HCT116 (cell line): ENCODE data around the gene FAM168B. TPM values are rescaled to one million over a fixed set of nuclear protein-coding genes. Genes with fewer than 3 reads are reported as not detected.

ENCODE experiments used
- ATAC-seq: fragments of 200-7000 bp; cut with Tn5 transposase; 2 replicates; pipeline ENCODE4 v1.9.1; 2020; ENCODE audit warnings: mild to moderate bottlenecking, moderate library complexity
- BruUV-seq: library from RNA; stranded (reverse); fragments of 400-500 nt; replicated peaks from 2 replicates; lab custom pipeline; 2021; lab: Mats Ljungman, UMichigan
- CTCF ChIA-PET: fragments of 300-600 bp; sonication (Branson Sonifier 250); formaldehyde crosslinking; loops from one replicate; lab custom pipeline; 2021; ENCODE audit warnings: antibody characterized with exemption; lab: Charles Lee
- POLR2A ChIA-PET: fragments of 300-600, 350-600 bp; sonication (Branson Sonifier 250); formaldehyde crosslinking; loops from one replicate; lab custom pipeline; 2021; ENCODE audit warnings: antibody characterized with exemption; lab: Charles Lee
- RAD21 ChIA-PET, 2 experiments: fragments of 300-600 bp; sonication (Branson Sonifier 250); formaldehyde crosslinking; loops; one replicate each; lab custom pipeline; 2023; ENCODE audit warnings: low total read pairs in 2 of 2; ENCODE audit not compliant: uncharacterized antibody in 2 of 2, unreplicated experiment in 2 of 2, low non-redundant PET in 1 of 2; lab: Charles Lee
- DNase-seq: peaks from one replicate; pipeline ENCODE4 v3.0.0-alpha.2; 2010; ENCODE audit warnings: low read depth, low spot score
- H2AFZ ChIP-seq: fragments of 200-600 bp; shearing (Covaris generic), sonication (generic); 2 replicates; pipeline ENCODE4 v1.6.1; 2017; ENCODE audit warnings: low read depth, mixed run types, mixed read lengths, antibody characterized with exemption, low read length; ENCODE audit not compliant: poor library complexity, severe bottlenecking
- H3K27ac ChIP-seq: 2 replicates; pipeline ENCODE4 v1.5.1; 2012; ENCODE audit warnings: low read depth, low read length
- H3K27me3 ChIP-seq: fragments of 200-600 bp; sonication (generic); 2 replicates; pipeline ENCODE4 v1.6.1; 2016; ENCODE audit warnings: mixed run types, low read length, mixed read lengths; ENCODE audit not compliant: insufficient read depth
- H3K36me3 ChIP-seq, 2 experiments: fragments of 200-500 bp in 1 of 2; fragments of 200-600 bp in 1 of 2; sonication (Bioruptor generic) in 1 of 2; sonication (generic) in 1 of 2; 2 replicates each; pipeline versions ENCODE4 v1.5.1 to v1.6.1; 2014 to 2016; ENCODE audit warnings: low read length in 2 of 2, inconsistent platforms in 1 of 2, mixed read lengths in 1 of 2, mixed run types in 1 of 2; ENCODE audit not compliant: insufficient read depth in 2 of 2, control insufficient read depth in 1 of 2
- H3K4me1 ChIP-seq, 2 experiments: fragments of 200-600 bp in 1 of 2; sonication (generic) in 1 of 2; 2 replicates each; pipeline versions ENCODE4 v1.5.1 to v1.6.1; 2012 to 2017; ENCODE audit warnings: low read length in 2 of 2, inconsistent platforms in 1 of 2, mild to moderate bottlenecking in 1 of 2, mixed read lengths in 1 of 2, mixed run types in 1 of 2, moderate library complexity in 1 of 2; ENCODE audit not compliant: insufficient read depth in 2 of 2, control insufficient read depth in 1 of 2
- H3K4me2 ChIP-seq: fragments of 200-600 bp; sonication (generic); 2 replicates; pipeline ENCODE4 v1.6.1; 2017; ENCODE audit warnings: mixed run types, low read length, mixed read lengths
- H3K4me3 ChIP-seq, 2 experiments: fragments of 200-600 bp in 1 of 2; sonication (generic) in 1 of 2; replicated peaks in 1 of 2; 2 replicates each; pipeline ENCODE4 v1.5.1; 2011 to 2016; ENCODE audit warnings: low read length in 2 of 2, control low read depth in 1 of 2, low read depth in 1 of 2, mild to moderate bottlenecking in 1 of 2, mixed read lengths in 1 of 2, mixed run types in 1 of 2
- H3K79me2 ChIP-seq: fragments of 200-600 bp; sonication (generic); 2 replicates; pipeline ENCODE4 v1.6.1; 2017; ENCODE audit warnings: mild to moderate bottlenecking, mixed run types, low read length, moderate library complexity, mixed read lengths; ENCODE audit not compliant: insufficient read depth
- H3K9ac ChIP-seq: fragments of 200-600 bp; sonication (generic); 2 replicates; pipeline ENCODE4 v1.6.1; 2016; ENCODE audit warnings: low read length, mixed read lengths
- H3K9me2 ChIP-seq: fragments of 200-600 bp; sonication (generic), shearing (Covaris generic); 2 replicates; pipeline ENCODE4 v1.6.1; 2017; ENCODE audit warnings: mixed run types, mild to moderate bottlenecking, moderate library complexity; ENCODE audit not compliant: insufficient read depth
- H3K9me3 ChIP-seq, 2 experiments: fragments of 200-500 bp in 1 of 2; fragments of 200-600 bp in 1 of 2; sonication (Bioruptor generic) in 1 of 2; sonication (generic) in 1 of 2; 2 replicates each; pipeline ENCODE4 v1.6.1; 2014 to 2017; ENCODE audit warnings: low read length in 2 of 2, mixed read lengths in 2 of 2, inconsistent platforms in 1 of 2, low read depth in 1 of 2, mild to moderate bottlenecking in 1 of 2, mixed run types in 1 of 2, moderate library complexity in 1 of 2; ENCODE audit not compliant: control insufficient read depth in 1 of 2, insufficient read depth in 1 of 2
- H4K20me1 ChIP-seq: fragments of 200-600 bp; sonication (generic), shearing (Covaris generic); 2 replicates; pipeline ENCODE4 v1.6.1; 2017; ENCODE audit warnings: mixed run types, mild to moderate bottlenecking, moderate library complexity; ENCODE audit not compliant: insufficient read depth
- CEBPB ChIP-seq: IDR thresholded peaks from 2 replicates; pipeline ENCODE4 v1.6.1; 2012; ENCODE audit warnings: low read depth
- ELF1 ChIP-seq: IDR thresholded peaks from 2 replicates; pipeline ENCODE4 v1.6.1; 2012; ENCODE audit warnings: low read depth, borderline replicate concordance
- EZH2 ChIP-seq: fragments of 200-600 bp; sonication (generic); IDR thresholded peaks from 2 replicates; pipeline ENCODE4 v1.6.1; 2017; ENCODE audit warnings: antibody characterized with exemption, mixed run types
- EZH2phosphoT487 ChIP-seq: fragments of 200-600 bp; IDR thresholded peaks from 2 replicates; pipeline ENCODE4 v1.6.1; 2018; ENCODE audit warnings: antibody characterized with exemption, borderline replicate concordance
- POLR2A ChIP-seq: IDR thresholded peaks from 2 replicates; pipeline ENCODE4 v1.7.0; 2011; ENCODE audit warnings: borderline replicate concordance; ENCODE audit not compliant: insufficient read depth, insufficient read length; ENCODE audit errors: extremely low read depth
- POLR2AphosphoS5 ChIP-seq: IDR thresholded peaks from 2 replicates; pipeline ENCODE4 v1.6.1; 2011; ENCODE audit warnings: mild to moderate bottlenecking, low read depth, low read length, moderate library complexity
- RAD21 ChIP-seq: IDR thresholded peaks from 2 replicates; pipeline ENCODE4 v1.6.1; 2012; ENCODE audit warnings: low read depth, mild to moderate bottlenecking
- SIN3A ChIP-seq: IDR thresholded peaks from 2 replicates; pipeline ENCODE4 v1.6.1; 2012; ENCODE audit warnings: low read depth
- SP1 ChIP-seq: IDR thresholded peaks from 2 replicates; pipeline ENCODE4 v1.6.1; 2012; ENCODE audit warnings: low read depth
- SRF ChIP-seq: IDR thresholded peaks from 2 replicates; pipeline ENCODE4 v1.6.1; 2012; ENCODE audit warnings: low read depth
- ZFX ChIP-seq: fragments of 450-650 bp; IDR thresholded peaks from 2 replicates; pipeline ENCODE4 v1.6.1; 2017
- intact Hi-C: fragments of 100-400 bp; cut with micrococcal nuclease; formaldehyde crosslinking; loops from 2 replicates; pipeline ENCODE4 v1.10.0; 2022
- total RNA-seq: library from RNA; stranded (reverse); gene quantifications from one replicate; pipeline ENCODE4 v1.2.1, GENCODE V29; 2021; ENCODE audit not compliant: unreplicated experiment
- TF ChIP-seq, protein P1 (sequence below), 3 experiments: fragments of 200-600 bp in 1 of 3; sonication (generic) in 1 of 3; IDR thresholded peaks in 2 of 3; conservative IDR thresholded peaks in 1 of 3; 2 replicates each; pipeline ENCODE4 v1.5.1; 2012 to 2017; ENCODE audit warnings: low read depth in 2 of 3, low read length in 2 of 3, antibody characterized with exemption in 1 of 3, borderline replicate concordance in 1 of 3, control low read depth in 1 of 3, mild to moderate bottlenecking in 1 of 3, mixed read lengths in 1 of 3, mixed run types in 1 of 3, moderate library complexity in 1 of 3; ENCODE audit not compliant: insufficient read depth in 1 of 3
- TF ChIP-seq, protein P2 (sequence below): IDR thresholded peaks from 2 replicates; pipeline ENCODE4 v1.6.1; 2012
- TF ChIP-seq, protein P3 (sequence below): IDR thresholded peaks from 2 replicates; pipeline ENCODE4 v1.6.1; 2012
- TF ChIP-seq, protein P4 (sequence below): IDR thresholded peaks from 2 replicates; pipeline ENCODE4 v1.6.1; 2012; ENCODE audit warnings: low read depth
- TF ChIP-seq, protein P5 (sequence below): IDR thresholded peaks from 2 replicates; pipeline ENCODE4 v1.6.1; 2011; ENCODE audit warnings: mild to moderate bottlenecking, low read length, moderate library complexity; ENCODE audit not compliant: insufficient replicate concordance; ENCODE audit errors: extremely low read depth

Gene FAM168B
- total RNA-seq, 1 experiment from 2014 or later, result 94.5 TPM

DNA sequence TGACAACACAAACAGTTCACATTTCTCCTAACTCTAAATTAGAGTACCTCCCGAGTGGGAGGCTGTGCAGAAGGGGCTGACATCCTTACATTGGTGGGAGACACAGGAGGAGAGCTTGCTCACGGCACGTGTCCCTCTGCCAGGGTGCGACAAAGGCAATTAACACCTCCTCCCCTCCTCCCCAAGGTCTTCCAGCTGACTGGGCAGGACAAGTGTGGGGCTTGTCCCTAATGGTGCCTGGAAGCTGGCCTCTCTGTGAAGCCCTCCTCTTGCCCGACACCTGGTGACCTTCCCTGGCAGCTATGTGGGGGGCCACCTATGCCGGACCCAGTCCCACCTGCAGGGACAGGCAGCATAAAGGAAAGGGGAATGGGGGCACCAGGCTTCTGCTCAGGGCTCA, 57.0 kb downstream of the FAM168B start:
- H3K36me3 ChIP-seq, result no peaks in the 10 kb centered on the region
- BruUV-seq, result no TSS peak
- no peak overlapping the region for H3K4me3 ChIP-seq
- no peaks in the 10 kb centered on the region for H3K79me2 ChIP-seq
- no peak overlapping the region for H2AFZ ChIP-seq
- no peaks in the 10 kb centered on the region for H3K9me2 ChIP-seq
- POLR2A ChIA-PET, result no interaction called here
- ATAC-seq (no peak), DNase-seq (no peak)
- CTCF ChIA-PET, result no interaction called here
- intact Hi-C loops, result no loop called here
- TF ChIP-seq, protein P1, sequence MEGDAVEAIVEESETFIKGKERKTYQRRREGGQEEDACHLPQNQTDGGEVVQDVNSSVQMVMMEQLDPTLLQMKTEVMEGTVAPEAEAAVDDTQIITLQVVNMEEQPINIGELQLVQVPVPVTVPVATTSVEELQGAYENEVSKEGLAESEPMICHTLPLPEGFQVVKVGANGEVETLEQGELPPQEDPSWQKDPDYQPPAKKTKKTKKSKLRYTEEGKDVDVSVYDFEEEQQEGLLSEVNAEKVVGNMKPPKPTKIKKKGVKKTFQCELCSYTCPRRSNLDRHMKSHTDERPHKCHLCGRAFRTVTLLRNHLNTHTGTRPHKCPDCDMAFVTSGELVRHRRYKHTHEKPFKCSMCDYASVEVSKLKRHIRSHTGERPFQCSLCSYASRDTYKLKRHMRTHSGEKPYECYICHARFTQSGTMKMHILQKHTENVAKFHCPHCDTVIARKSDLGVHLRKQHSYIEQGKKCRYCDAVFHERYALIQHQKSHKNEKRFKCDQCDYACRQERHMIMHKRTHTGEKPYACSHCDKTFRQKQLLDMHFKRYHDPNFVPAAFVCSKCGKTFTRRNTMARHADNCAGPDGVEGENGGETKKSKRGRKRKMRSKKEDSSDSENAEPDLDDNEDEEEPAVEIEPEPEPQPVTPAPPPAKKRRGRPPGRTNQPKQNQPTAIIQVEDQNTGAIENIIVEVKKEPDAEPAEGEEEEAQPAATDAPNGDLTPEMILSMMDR (IDR thresholded peaks at IDR 0.05 in 2 of 3, conservative IDR thresholded peaks at IDR 0.05 in 1 of 3; ENCODE audit: borderline replicate concordance in 1 of 3, insufficient read depth in 1 of 3, low read depth in 2 of 3, low read length in 2 of 3), result no peak
- TF ChIP-seq, protein P2, sequence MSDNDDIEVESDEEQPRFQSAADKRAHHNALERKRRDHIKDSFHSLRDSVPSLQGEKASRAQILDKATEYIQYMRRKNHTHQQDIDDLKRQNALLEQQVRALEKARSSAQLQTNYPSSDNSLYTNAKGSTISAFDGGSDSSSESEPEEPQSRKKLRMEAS, result no peak
- no peak for TF ChIP-seq EZH2phosphoT487
- no peak for TF ChIP-seq RAD21
- no peak for TF ChIP-seq ELF1
- no peak for TF ChIP-seq POLR2AphosphoS5
- TF ChIP-seq, protein P3, sequence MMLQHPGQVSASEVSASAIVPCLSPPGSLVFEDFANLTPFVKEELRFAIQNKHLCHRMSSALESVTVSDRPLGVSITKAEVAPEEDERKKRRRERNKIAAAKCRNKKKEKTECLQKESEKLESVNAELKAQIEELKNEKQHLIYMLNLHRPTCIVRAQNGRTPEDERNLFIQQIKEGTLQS, result no peak
- TF ChIP-seq, protein P4, sequence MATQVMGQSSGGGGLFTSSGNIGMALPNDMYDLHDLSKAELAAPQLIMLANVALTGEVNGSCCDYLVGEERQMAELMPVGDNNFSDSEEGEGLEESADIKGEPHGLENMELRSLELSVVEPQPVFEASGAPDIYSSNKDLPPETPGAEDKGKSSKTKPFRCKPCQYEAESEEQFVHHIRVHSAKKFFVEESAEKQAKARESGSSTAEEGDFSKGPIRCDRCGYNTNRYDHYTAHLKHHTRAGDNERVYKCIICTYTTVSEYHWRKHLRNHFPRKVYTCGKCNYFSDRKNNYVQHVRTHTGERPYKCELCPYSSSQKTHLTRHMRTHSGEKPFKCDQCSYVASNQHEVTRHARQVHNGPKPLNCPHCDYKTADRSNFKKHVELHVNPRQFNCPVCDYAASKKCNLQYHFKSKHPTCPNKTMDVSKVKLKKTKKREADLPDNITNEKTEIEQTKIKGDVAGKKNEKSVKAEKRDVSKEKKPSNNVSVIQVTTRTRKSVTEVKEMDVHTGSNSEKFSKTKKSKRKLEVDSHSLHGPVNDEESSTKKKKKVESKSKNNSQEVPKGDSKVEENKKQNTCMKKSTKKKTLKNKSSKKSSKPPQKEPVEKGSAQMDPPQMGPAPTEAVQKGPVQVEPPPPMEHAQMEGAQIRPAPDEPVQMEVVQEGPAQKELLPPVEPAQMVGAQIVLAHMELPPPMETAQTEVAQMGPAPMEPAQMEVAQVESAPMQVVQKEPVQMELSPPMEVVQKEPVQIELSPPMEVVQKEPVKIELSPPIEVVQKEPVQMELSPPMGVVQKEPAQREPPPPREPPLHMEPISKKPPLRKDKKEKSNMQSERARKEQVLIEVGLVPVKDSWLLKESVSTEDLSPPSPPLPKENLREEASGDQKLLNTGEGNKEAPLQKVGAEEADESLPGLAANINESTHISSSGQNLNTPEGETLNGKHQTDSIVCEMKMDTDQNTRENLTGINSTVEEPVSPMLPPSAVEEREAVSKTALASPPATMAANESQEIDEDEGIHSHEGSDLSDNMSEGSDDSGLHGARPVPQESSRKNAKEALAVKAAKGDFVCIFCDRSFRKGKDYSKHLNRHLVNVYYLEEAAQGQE, result no peak
- no peak for TF ChIP-seq CEBPB
- TF ChIP-seq ZFX, result no peak
- no peak for TF ChIP-seq SRF
- TF ChIP-seq EZH2, result no peak
- TF ChIP-seq SIN3A, result no peak
- TF ChIP-seq, protein P5, sequence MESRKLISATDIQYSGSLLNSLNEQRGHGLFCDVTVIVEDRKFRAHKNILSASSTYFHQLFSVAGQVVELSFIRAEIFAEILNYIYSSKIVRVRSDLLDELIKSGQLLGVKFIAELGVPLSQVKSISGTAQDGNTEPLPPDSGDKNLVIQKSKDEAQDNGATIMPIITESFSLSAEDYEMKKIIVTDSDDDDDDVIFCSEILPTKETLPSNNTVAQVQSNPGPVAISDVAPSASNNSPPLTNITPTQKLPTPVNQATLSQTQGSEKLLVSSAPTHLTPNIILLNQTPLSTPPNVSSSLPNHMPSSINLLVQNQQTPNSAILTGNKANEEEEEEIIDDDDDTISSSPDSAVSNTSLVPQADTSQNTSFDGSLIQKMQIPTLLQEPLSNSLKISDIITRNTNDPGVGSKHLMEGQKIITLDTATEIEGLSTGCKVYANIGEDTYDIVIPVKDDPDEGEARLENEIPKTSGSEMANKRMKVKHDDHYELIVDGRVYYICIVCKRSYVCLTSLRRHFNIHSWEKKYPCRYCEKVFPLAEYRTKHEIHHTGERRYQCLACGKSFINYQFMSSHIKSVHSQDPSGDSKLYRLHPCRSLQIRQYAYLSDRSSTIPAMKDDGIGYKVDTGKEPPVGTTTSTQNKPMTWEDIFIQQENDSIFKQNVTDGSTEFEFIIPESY, result no peak
- no peak for TF ChIP-seq POLR2A
- TF ChIP-seq SP1, result no peak
- H3K4me2 ChIP-seq, result no peak overlapping the region
- H4K20me1 ChIP-seq, result no peaks in the 10 kb centered on the region
- H3K4me1 ChIP-seq, result no peaks in the 10 kb centered on the region
- RAD21 ChIA-PET, result no interaction called here
- H3K9me3 ChIP-seq, result no peaks in the 10 kb centered on the region
- H3K27ac ChIP-seq, result no peak overlapping the region
- H3K27me3 ChIP-seq, result no peaks in the 10 kb centered on the region
- H3K9ac ChIP-seq, result no peak overlapping the region
